Esophagus muscularis mucosa (tissue), 4 donors: Measurements from ENCODE around the gene SLC39A10. TPM values are rescaled to one million over a fixed set of nuclear protein-coding genes. Genes with fewer than 3 reads are reported as not detected.
"Not testable (repeated sequence)": the region's sequence is repeated elsewhere in the genome, so short reads cannot be mapped to it uniquely, and the experiment has no call there.

ENCODE experiments used
- DNase-seq: peaks from one replicate; pipeline ENCODE4 v3.0.0-alpha.2; 2017; ENCODE audit errors: extremely low spot score
- H3K27ac ChIP-seq, 4 donors: fragments of 200-600 bp; sonication (generic); replicated peaks in 1 of 4; 1 replicate in 3 of 4; 2 replicates in 1 of 4; pipeline ENCODE4 v1.5.1; 2016 to 2019; ENCODE audit warnings: mild to moderate bottlenecking in 1 of 4
- H3K27me3 ChIP-seq, 4 donors: fragments of 200-600 bp; sonication (generic); one replicate each; pipeline versions ENCODE4 v1.5.1 to v1.6.0; 2016 to 2019
- H3K36me3 ChIP-seq, 4 donors: fragments of 200-600 bp; sonication (generic); one replicate each; pipeline ENCODE4 v1.5.1; 2016 to 2019
- H3K4me1 ChIP-seq, 4 donors: fragments of 200-600 bp; sonication (generic); one replicate each; pipeline ENCODE4 v1.5.1; 2016 to 2019
- H3K4me3 ChIP-seq, 4 donors: fragments of 200-600 bp; sonication (generic); 1 replicate in 2 of 4; 2 replicates in 2 of 4; pipeline ENCODE4 v1.5.1; 2016 to 2019; ENCODE audit warnings: mild to moderate bottlenecking in 4 of 4, moderate library complexity in 1 of 4
- H3K9me3 ChIP-seq, 4 donors: fragments of 200-600 bp; sonication (generic); 1 replicate in 3 of 4; 2 replicates in 1 of 4; pipeline ENCODE4 v1.5.1; 2016 to 2019
- CTCF ChIP-seq, 3 experiments: fragments of 200-600 bp in 2 of 3; fragments of 450-650 bp in 1 of 3; sonication (generic) in 2 of 3; IDR thresholded peaks; one replicate each; pipeline ENCODE4 v1.5.1; 2017 to 2019; ENCODE audit warnings: antibody characterized with exemption in 3 of 3, mild to moderate bottlenecking in 2 of 3, moderate library complexity in 1 of 3
- EP300 ChIP-seq: sonication (generic); formaldehyde crosslinking; IDR thresholded peaks from one replicate; pipeline ENCODE4 v1.6.1; 2017; ENCODE audit warnings: antibody characterized with exemption
- POLR2A ChIP-seq: fragments of 450-650 bp; IDR thresholded peaks from one replicate; pipeline ENCODE4 v1.6.1; 2017; ENCODE audit warnings: antibody characterized with exemption, moderate library complexity, mild to moderate bottlenecking, low read depth
- POLR2AphosphoS5 ChIP-seq, 2 donors: sonication (generic); formaldehyde crosslinking; IDR thresholded peaks; one replicate each; pipeline ENCODE4 v1.6.1; 2017; ENCODE audit warnings: antibody characterized with exemption in 2 of 2
- WGBS: methylation state at CpG from one replicate; pipeline ENCODE4 v1.1.5; 2018; 5-methylcytosine and 5-hydroxymethylcytosine counted together
- intact Hi-C: fragments of 100-400 bp; cut with DNase I; formaldehyde crosslinking; loops from one replicate; pipeline ENCODE4 v1.15.1; 2023
- total RNA-seq, 4 donors: library from RNA; depleted of rRNA; stranded (reverse); fragments of >200 nt; gene quantifications; one replicate each; pipeline versions ENCODE4 v1.1.0 to v1.2.1, GENCODE V29; 2016

The SLC39A10 gene
- total RNA-seq, 4 donors from 2014 or later, result 7.1 to 9.5 (median 8.3) TPM

- Histone ChIP-seq H3K36me3 (no peaks in the 10 kb centered on the region), H3K9me3 (no peaks in the 10 kb centered on the region), H3K4me1 (no peaks in the 10 kb centered on the region), H3K27ac (no peak overlapping the region), H3K4me3 (no peak overlapping the region), H3K27me3 (no peaks in the 10 kb centered on the region)
- WGBS, result 93% methylated on average over 2 of the region's 2 CpGs
- intact Hi-C loops, result no loop called here
- TF ChIP-seq POLR2A (no peak), POLR2AphosphoS5 (IDR thresholded peaks at IDR 0.05) (no peak), CTCF (IDR thresholded peaks at IDR 0.05) (no peak), EP300 (no peak)
- DNase-seq, result no peak
These were observed 11.6 kb upstream of the SLC39A10 start for GRCh38 chr2:195645413-195645812.

GRCh38 chr2:195646424-195646823, 10.6 kb upstream of the SLC39A10 start:
- H3K27ac ChIP-seq, result no peak overlapping the region
- intact Hi-C loops, result no loop called here
- TF ChIP-seq POLR2A (no peak), EP300 (no peak), POLR2AphosphoS5 (IDR thresholded peaks at IDR 0.05) (no peak), CTCF (IDR thresholded peaks at IDR 0.05) (no peak)
- H3K4me3 ChIP-seq, result no peak overlapping the region
- no peaks in the 10 kb centered on the region for H3K36me3 ChIP-seq
- no peaks in the 10 kb centered on the region for H3K27me3 ChIP-seq
- DNase-seq, result no peak
- 70% methylated on average over 7 of the region's 9 CpGs for WGBS
- H3K4me1 ChIP-seq, result no peaks in the 10 kb centered on the region
- no peaks in the 10 kb centered on the region for H3K9me3 ChIP-seq

GRCh38 chr2:195647302-195647701, 9.7 kb upstream of the SLC39A10 start:
- no peak overlapping the region for H3K4me3 ChIP-seq
- no peak for DNase-seq
- H3K27me3 ChIP-seq, result no peaks in the 10 kb centered on the region
- 95% methylated on average over 3 of the region's 3 CpGs for WGBS
- no peak for TF ChIP-seq POLR2A
- no peak for TF ChIP-seq EP300
- no peak for TF ChIP-seq CTCF (IDR thresholded peaks at IDR 0.05)
- TF ChIP-seq POLR2AphosphoS5 (IDR thresholded peaks at IDR 0.05), result no peak
- no peak overlapping the region for H3K27ac ChIP-seq
- H3K9me3 ChIP-seq, result no peaks in the 10 kb centered on the region
- intact Hi-C loops, result no loop called here
- no peaks in the 10 kb centered on the region for H3K36me3 ChIP-seq
- H3K4me1 ChIP-seq, result no peaks in the 10 kb centered on the region

- H3K9me3 ChIP-seq, H3K36me3 ChIP-seq, H3K4me1 ChIP-seq, H3K27me3 ChIP-seq, intact Hi-C loops, H3K27ac ChIP-seq, H3K4me3 ChIP-seq, DNase-seq: not testable (repeated sequence)
- WGBS, result 88% methylated on average over 2 of the region's 2 CpGs
These were observed 8.7 kb upstream of the SLC39A10 start for GRCh38 chr2:195648370-195648769.

- intact Hi-C loops, result no loop called here
- no peak for DNase-seq
- H3K4me1 ChIP-seq, result no peaks in the 10 kb centered on the region
- no peak for TF ChIP-seq POLR2AphosphoS5 (IDR thresholded peaks at IDR 0.05)
- TF ChIP-seq CTCF (IDR thresholded peaks at IDR 0.05), result no peak
- no peak for TF ChIP-seq POLR2A
- no peak for TF ChIP-seq EP300
- H3K9me3 ChIP-seq, result no peaks in the 10 kb centered on the region
- 85% methylated on average over 5 of the region's 5 CpGs for WGBS
- H3K4me3 ChIP-seq, result no peak overlapping the region
- H3K27ac ChIP-seq, result no peak overlapping the region
- H3K27me3 ChIP-seq, result no peaks in the 10 kb centered on the region
- no peaks in the 10 kb centered on the region for H3K36me3 ChIP-seq
These were observed 8.2 kb upstream of the SLC39A10 start for GRCh38 chr2:195648787-195649186.
